NOMO-1 (cell line): ENCODE measurements around the gene FBXO15.

ENCODE experiments used
- DNase-seq, 2 experiments: peaks; one replicate each; lab custom pipeline; 2025; ENCODE audit not compliant: unreplicated experiment in 2 of 2; lab: John Stamatoyannopoulos, UW

The FBXO15 gene

DNA sequence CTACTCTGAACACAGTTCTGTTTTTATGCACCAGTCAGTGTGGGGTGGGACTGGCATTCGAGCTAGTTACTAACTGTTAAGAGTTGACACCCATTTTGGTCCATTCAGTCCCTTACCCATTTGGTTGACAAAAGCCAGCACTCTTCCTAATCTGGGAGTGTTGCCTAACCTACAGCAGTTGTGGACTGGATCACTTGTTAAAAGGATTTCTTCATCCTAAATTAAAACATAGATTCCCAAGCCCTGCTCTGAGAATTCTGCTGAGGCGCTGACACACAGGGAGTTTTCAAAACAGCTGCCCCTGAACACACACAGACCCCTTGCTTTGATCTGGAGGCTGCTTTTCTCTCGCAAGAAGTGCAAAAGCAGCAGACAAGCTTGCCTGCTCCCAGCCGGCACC lies 7.1 kb upstream of the FBXO15 start:
- no peak for DNase-seq

DNA sequence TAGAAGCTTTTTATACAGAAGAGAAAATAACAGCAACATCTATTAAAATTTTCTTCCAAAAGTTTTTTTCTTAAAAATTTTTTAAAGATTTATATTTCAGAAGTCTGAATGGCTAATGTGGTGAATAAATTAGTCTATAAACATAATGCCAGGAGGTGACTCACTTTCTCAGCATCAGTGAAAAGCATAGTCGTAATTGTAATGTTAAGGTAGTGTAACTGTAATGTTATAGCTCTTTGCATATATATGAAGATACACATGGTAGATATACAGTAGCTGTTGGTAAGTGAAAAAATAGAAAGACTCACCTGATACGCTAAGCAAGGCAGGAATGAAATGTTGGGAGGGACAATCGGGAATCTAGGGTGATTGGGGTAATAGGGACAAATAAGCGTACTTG lies 6.2 kb upstream of the FBXO15 start:
- no peak for DNase-seq

DNA sequence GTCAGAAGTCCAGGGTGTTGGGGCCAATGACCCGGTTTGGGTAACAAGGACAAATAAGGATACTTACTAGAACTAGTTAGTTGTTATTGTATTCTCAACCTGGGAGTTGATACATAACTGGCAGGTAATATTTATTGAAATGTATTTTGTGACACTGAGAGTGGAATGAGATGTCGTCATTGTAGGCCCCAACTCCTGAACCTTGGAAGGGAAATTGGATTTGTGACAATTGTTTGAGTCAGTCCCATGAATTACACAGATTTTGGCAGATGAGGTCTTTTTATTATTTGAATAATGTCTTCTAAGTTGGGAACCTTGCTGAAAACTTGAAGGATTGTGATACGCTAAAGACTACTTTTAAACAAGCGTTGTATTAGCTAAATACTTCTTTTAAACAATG lies 5.7 kb upstream of the FBXO15 start:
- DNase-seq = no peak

GRCh38 chr18:74152857-74153256 lies 5.2 kb upstream of the FBXO15 start:
- DNase-seq = no peak

- no peak for DNase-seq
Observed at GRCh38 chr18:74152270-74152669, 4.6 kb upstream of the FBXO15 start.

- DNase-seq = no peak
Observed at GRCh38 chr18:74149878-74150277, 2.2 kb upstream of the FBXO15 start.

- DNase-seq = no peak
Observed at GRCh38 chr18:74148543-74149070, 973 bp upstream of the FBXO15 start.

DNA sequence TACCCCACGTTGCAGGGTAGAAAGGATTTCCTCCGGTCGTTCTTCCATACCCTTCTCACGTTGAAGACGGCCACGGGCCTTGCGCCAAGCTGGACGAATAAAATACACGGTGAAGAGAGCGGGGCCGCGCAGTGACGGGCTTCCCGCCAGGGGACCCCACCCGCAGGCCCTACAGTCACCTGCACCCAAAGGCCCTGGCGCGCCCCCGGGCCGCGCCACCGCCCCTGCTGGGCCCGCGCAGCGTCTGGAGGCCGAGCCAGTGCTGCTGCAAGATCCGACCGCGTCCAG lies 199 bp downstream of the FBXO15 start:
- DNase-seq = no peak

DNA sequence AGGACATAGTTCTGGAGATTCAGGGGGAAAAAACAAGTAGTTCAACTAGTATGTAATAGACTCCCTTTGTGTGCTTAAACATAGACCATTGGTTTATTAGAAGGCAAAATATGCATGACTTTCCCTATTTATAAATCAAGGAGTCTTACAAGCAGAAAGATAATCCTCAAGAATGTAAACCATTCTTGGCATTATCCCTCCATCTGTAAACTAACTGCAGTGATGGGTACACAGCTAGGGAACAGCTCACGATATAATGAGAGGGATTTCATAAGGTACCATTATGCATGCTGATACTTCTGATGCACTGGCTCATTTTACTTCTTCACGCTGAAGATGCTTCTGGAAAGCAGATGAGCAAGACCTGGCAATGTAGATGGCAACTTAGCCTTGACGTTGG lies 878 bp downstream of the FBXO15 start:
- no peak for DNase-seq

GRCh38 chr18:74142252-74142651 lies 5.4 kb downstream of the FBXO15 start:
- no peak for DNase-seq

DNA sequence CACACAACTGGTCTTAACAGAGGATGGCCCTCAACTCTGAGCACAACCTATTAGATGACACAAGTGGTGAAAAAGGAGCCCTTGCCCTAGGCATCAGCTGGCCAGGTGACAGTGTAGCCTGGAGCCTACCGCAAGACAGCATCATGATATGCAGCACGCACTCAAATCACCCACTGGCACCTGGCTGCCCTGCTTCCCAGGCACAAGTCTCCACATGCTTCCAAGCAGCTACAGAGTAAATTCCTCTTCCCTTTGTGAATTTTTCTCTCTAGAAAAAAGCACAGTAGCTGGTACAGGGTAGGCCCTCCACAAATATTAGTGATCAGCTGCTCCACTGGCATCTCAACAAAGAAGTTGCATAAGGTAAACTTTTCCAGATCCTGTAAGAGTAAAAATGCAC lies 6.0 kb downstream of the FBXO15 start:
- no peak for DNase-seq

- peak in 1 of 2 experiments; percentile 49 for DNase-seq
Observed at GRCh38 chr18:74140582-74140981, 7.1 kb downstream of the FBXO15 start.

- peak; percentile 6 to 52 for DNase-seq
Observed at GRCh38 chr18:74139888-74140287, 7.7 kb downstream of the FBXO15 start.

DNA sequence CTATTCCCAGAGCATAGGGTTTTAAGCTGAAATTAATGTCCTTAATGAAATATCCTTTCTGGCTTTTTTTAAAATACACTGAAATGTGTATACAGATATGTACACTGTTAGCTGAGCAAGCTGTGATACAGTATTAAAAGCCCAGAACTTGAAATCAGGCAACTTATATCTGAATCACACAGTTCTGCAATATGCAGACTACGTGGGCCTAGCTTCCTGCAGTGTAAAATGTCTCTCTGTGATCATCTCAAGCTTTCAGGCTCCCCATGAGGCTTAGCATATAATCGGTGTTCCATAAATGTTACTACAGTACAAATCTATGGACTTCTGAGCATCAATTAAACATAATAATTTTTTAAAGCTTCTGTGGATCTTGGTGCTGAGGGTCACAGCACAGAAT lies 8.2 kb downstream of the FBXO15 start:
- DNase-seq = peak in 1 of 2 experiments; percentile 10

GRCh38 chr18:74137920-74138538 lies 9.6 kb downstream of the FBXO15 start:
- no peak for DNase-seq

- no peak for DNase-seq
Observed at GRCh38 chr18:74132201-74132600, 15.4 kb downstream of the FBXO15 start.

GRCh38 chr18:74131124-74131523 lies 16.5 kb downstream of the FBXO15 start:
- DNase-seq = no peak

DNA sequence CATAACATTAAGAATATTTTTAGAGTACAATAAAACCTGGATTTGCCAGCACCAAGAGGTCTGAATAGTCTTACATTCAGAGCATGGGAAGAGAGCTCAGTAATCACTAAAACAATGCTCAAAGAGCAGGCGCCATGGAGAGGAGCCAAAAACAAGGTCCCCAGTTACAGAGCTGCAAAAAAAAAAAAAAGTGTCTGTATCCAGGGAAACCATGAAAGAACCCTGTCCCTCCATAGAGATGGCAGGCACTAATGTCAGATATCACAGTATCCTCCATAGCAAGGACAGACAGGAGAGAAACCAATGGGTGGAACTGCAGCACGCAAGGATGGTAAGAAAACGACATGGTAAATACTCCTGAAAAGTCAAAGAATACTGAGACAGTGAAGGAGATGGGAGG lies 19.5 kb downstream of the FBXO15 start:
- DNase-seq = no peak

- no peak for DNase-seq
Observed at GRCh38 chr18:74126684-74127655, 20.7 kb downstream of the FBXO15 start.

- DNase-seq = no peak
Observed at GRCh38 chr18:74124642-74125041, 23.0 kb downstream of the FBXO15 start.

- DNase-seq = no peak
Observed at GRCh38 chr18:74123200-74123599, 24.4 kb downstream of the FBXO15 start.
